DMS53 (cell line): ENCODE results near the gene TIGD7.
A peak's percentile ranks its signal among the peaks of the same experiment; 100 is the strongest.

Source experiments
- DNase-seq: peaks from one replicate; lab custom pipeline; 2025; lab: John Stamatoyannopoulos, UW

Gene TIGD7, protein sequence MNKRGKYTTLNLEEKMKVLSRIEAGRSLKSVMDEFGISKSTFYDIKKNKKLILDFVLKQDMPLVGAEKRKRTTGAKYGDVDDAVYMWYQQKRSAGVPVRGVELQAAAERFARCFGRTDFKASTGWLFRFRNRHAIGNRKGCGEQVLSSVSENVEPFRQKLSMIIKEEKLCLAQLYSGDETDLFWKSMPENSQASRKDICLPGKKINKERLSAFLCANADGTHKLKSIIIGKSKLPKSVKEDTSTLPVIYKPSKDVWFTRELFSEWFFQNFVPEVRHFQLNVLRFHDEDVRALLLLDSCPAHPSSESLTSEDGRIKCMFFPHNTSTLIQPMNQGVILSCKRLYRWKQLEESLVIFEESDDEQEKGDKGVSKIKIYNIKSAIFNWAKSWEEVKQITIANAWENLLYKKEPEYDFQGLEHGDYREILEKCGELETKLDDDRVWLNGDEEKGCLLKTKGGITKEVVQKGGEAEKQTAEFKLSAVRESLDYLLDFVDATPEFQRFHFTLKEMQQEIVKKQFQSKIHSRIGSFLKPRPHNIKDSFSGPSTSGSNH

DNA sequence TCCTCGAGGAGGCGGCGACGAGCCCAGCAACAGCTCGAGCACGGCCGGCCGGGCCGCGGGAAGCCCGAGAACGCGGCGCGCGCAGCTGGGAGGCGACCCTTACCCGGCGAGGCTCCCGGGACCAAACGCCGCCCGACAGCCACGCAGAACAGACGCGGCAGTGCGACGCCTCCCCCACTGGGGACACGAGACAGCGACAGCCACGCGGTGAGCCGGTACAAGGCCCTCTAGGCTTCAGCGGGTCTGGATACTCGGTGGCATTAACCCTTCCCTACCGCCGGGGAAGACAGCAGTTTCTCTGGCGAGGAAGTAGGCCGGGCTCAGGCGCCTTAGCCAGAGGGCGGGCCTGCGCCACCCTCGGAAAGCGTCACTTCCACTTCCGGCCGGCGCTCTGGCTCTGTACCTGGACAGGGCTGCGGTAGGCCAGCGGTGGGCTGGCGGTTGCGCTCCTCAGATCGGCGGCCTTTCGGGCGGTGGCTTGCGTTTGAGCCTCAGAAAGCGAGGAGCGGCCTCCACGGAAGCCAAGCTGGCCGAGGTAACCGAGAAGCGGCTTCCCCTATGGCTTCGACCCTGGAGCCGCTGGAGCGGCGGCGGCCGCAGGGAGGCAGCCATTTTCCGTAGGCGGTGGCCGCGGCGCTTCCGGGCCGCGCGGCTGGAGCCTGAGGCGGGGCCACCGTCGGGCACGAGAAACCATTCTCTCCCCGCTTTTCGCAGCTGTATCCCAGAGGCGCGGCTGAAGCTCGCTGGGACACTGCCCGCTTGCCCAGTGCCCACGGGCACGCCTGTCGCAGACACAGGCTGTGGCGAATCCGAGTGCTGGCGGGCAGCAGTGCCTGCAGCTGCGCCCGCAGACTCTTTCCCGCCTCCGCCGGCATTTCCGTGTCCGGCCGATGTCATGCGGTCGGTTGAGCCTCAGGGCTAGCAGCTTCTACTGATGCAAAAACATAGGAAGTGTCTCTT lies at the start of gene TIGD7, which contains the start of gene ZNF75A:
Gene TIGD7 (minus strand): TSS at position 322 of the 960 bp plus-strand sequence. CDS start 4,816 bp downstream, outside the sequence.
Gene ZNF75A (plus strand): TSS at position 389 of the 960 bp plus-strand sequence. CDS start 2,932 bp downstream, outside the sequence.
- peak; percentile 87 for DNase-seq

GRCh38 chr16:3349175-3349574 lies 43.9 kb upstream of the TIGD7 start:
- DNase-seq, result no peak

- no peak for DNase-seq
Observed at GRCh38 chr16:3348547-3349167, 43.4 kb upstream of the TIGD7 start.

GRCh38 chr16:3347586-3347985 lies 42.4 kb upstream of the TIGD7 start:
- DNase-seq, result no peak

DNA sequence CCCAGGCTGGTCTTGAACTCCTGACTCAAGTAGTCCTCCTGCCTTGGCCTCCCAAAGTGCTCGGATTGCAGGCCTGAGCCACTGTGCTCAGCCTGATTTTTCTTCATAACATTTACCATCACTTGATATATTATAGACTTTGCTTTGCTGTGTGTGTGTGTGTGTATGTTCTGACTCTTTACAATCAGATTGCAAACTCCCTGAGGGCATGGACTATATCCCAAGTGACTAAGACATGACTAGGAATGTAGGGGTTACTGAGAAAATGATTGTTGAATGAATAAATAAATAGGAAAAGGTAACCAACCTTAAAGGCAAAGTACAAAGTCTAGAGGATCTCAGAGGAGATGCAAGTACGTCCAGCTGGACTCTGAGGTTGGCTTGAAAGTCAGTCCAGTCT lies 40.8 kb upstream of the TIGD7 start:
- no peak for DNase-seq

DNA sequence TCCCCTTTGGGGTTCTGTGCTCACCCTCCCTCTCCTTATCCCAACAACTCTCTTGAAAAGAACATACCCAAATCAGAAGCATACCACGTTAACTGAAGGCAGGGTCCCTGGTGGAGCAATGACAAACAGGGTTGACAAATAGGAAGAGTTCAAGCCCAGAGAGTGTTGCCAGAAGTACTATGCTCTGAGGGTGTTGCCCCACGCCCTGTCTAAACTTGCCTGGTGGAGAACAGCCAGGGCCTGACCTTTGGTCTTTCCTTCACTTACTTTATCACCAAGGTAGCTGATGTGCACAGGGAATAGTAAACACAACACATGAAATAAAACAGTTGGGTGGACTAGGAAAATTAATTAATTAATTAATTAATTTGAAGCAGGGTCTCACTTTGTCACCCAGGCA lies 23.4 kb upstream of the TIGD7 start:
- no peak for DNase-seq

DNA sequence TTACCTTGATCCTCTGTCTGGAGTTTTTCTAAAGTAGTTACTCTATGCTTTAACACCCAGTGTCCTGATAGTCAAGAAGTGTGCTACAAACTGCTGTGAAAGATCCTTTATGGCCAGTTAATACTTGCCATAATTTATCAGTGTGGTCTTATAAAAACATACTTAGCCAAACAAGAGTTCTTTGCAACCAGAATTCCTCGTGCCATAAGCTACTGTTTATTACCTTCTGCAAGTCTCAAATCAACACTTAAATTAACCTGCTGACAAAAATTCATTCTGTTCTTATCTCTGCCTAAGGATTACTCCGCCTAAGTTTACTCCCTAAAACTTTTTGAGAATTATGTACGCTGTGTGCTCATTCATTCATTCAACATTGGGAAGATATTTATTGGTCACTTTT lies 22.9 kb upstream of the TIGD7 start:
- DNase-seq, result no peak

GRCh38 chr16:3327514-3327913 lies 22.3 kb upstream of the TIGD7 start:
- DNase-seq, result no peak

DNA sequence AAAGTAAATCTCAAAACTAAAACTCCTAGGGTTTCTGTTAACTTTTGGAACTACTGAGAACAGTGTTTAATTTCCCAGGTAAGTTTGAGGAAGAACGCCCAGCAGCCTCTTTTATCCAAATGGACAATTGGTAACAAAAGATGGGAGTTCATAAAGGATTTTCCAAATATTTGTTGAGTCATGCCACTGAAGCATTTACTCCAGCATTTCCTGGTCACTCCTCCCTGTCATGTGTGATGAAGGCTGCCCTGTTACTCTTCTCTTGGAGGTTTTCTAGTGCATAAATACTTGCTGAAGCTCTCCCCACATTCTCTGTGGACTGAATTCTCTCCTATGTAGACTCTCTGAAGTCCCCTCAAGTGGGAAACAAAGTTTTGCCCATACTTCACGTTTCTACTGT lies 16.6 kb upstream of the TIGD7 start:
- DNase-seq, result peak; percentile 46

DNA sequence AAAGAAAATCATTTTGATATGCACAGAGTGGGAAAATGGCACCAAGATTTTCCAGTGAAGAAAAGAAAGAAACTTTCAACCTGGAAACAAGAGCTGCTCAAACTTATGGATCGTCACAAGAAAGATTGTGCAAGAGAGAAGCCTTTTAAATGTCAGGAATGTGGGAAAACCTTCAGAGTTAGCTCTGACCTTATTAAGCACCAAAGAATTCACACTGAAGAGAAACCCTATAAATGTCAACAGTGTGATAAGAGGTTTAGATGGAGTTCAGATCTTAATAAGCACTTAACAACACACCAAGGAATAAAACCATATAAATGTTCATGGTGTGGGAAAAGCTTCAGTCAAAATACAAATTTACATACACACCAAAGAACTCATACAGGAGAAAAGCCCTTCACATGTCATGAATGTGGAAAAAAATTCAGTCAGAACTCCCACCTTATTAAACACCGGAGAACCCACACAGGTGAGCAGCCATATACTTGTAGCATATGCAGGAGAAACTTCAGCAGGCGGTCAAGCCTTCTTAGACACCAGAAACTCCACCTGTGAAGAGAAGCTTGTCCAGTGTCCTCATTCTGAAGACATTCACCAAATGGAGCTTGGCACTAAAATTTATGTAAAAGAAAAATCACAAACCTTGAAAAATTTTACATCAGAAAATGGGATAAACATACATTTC lies 12.2 kb upstream of the TIGD7 start:
- peak; percentile 7 for DNase-seq

- DNase-seq, result no peak
Observed at GRCh38 chr16:3311496-3311895, 6.3 kb upstream of the TIGD7 start.

DNA sequence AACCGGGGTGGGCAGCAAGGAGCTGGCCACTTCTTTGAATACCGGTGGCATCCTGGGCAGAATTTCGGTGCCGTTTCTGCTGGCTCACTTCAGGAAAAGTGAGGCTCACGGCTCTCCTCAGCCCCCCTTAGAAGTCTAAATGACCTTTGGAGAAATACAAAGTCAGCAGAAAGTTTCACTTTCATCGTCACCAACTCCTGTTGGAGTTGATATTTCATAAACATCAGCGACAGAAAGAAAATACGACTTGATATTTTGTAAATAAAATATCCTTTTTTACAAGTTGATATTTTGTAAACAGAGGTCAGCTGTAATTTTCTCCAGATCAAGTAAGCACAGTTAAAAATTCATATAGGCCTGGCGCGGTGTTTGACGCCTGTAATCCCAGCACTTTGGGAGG lies 848 bp upstream of the TIGD7 start:
- no peak for DNase-seq

GRCh38 chr16:3304370-3304769 lies 860 bp downstream of the TIGD7 start:
- DNase-seq, result no peak

- no peak for DNase-seq
Observed at GRCh38 chr16:3295783-3296182, 9.4 kb downstream of the TIGD7 start.

DNA sequence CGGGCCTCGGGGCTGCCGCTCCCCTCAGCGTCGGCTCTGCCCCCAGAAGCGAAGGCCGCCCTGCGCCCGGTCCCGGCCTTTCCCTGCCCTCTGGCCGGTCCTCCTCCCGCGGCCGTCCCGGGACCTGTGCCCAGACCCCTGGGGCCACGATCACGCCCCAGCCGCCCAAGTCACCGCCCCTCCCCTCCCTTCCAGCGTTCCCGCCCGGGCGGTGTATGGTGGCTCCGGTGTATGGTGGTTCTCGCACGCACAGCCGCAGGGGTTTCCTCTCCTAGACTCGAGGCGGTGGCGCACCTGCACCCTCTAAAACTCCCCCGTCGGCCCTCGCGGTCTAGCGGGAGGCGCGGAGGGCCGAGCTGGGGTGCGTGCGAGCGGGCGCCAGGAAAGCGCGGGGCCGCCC lies 10.0 kb downstream of the TIGD7 start:
- DNase-seq, result no peak

- DNase-seq, result no peak
Observed at GRCh38 chr16:3292604-3293003, 12.6 kb downstream of the TIGD7 start.

GRCh38 chr16:3289998-3290673 lies 15.1 kb downstream of the TIGD7 start:
- DNase-seq, result no peak

GRCh38 chr16:3285131-3285530 lies 20.1 kb downstream of the TIGD7 start:
- no peak for DNase-seq

- DNase-seq, result peak; percentile 52
Observed at GRCh38 chr16:3283543-3284447, 21.4 kb downstream of the TIGD7 start.
